ENCODE measurements around the gene PI16. TPM values are rescaled to one million over a fixed set of nuclear protein-coding genes. Genes with fewer than 3 reads are reported as not detected.

PI16 gene
- polyA plus RNA-seq, 1 donor (not counting 4 experiments of a cell fraction or from before 2014, with no cell fraction given): not detected

- dilution Hi-C loops (cut with MboI; ENCODE audit: extremely low pct_ligation_motif_present, low sequenced_read_pairs): no loop called here
- Histone ChIP-seq H3K4me2 (ENCODE audit: control insufficient read depth, extremely low read depth, insufficient read depth, low read depth, low read length) (peak overlapping the region; percentile 43), H3K27ac (ENCODE audit: control insufficient read depth, insufficient read depth, low read length) (no peak overlapping the region), H4K20me1 (ENCODE audit: control insufficient read depth, extremely low read depth, insufficient read depth, low read length) (peaks cover 19% of the 10 kb centered on the region), H3K27me3 (ENCODE audit: control insufficient read depth, extremely low read depth, insufficient read depth, low read length) (no peaks in the 10 kb centered on the region), H3K9me1 (ENCODE audit: control insufficient read depth, extremely low read depth, insufficient read depth, low read length) (peaks cover 4% of the 10 kb centered on the region), H3K9ac (ENCODE audit: control insufficient read depth, extremely low read depth, insufficient read depth, low read length) (no peak overlapping the region), H3K9me3 (ENCODE audit: control insufficient read depth, low read depth, low read length) (no peaks in the 10 kb centered on the region), H3K36me3 (ENCODE audit: control insufficient read depth in 2 of 2, extremely low read depth in 1 of 2, insufficient read depth in 2 of 2, low read length in 2 of 2) (peaks cover 5 to 6% of the 10 kb centered on the region in 2 experiments), H3K4me3 (ENCODE audit: control insufficient read depth in 2 of 3, extremely low read depth in 1 of 3, insufficient read depth in 2 of 3, low read depth in 1 of 3, low read length in 3 of 3) (no peak overlapping the region), H3K79me2 (ENCODE audit: control insufficient read depth, insufficient read depth, low read length) (no peaks in the 10 kb centered on the region), H3K4me1 (ENCODE audit: control insufficient read depth, extremely low read depth, insufficient read depth, low read length) (peaks cover 30% of the 10 kb centered on the region), H2AFZ (ENCODE audit: control insufficient read depth, low read length) (no peak overlapping the region)
- TF ChIP-seq EZH2 (IDR thresholded peaks at IDR 0.05; ENCODE audit: low read length) (no peak), CTCF (optimal IDR thresholded peaks at IDR 0.05 in 1 of 3, IDR thresholded peaks at IDR 0.05 in 1 of 3, conservative IDR thresholded peaks at IDR 0.05 in 1 of 3; ENCODE audit: extremely low read depth in 1 of 3, insufficient read depth in 2 of 3, low read length in 3 of 3) (peak; percentile 51 to 70 (median 54))
- FAIRE-seq (peak; percentile 92), DNase-seq (ENCODE audit: low read depth, low spot score) (peak; percentile 94)
Measured at GRCh38 chr6:36914227-36914794, 40.2 kb upstream of the PI16 start.

- H3K9ac ChIP-seq (ENCODE audit: control insufficient read depth, extremely low read depth, insufficient read depth, low read length): no peak overlapping the region
- TF ChIP-seq CTCF (optimal IDR thresholded peaks at IDR 0.05 in 1 of 3, IDR thresholded peaks at IDR 0.05 in 1 of 3, conservative IDR thresholded peaks at IDR 0.05 in 1 of 3; ENCODE audit: extremely low read depth in 1 of 3, insufficient read depth in 2 of 3, low read length in 3 of 3) (no peak), EZH2 (IDR thresholded peaks at IDR 0.05; ENCODE audit: low read length) (no peak)
- H3K27ac ChIP-seq (ENCODE audit: control insufficient read depth, insufficient read depth, low read length): no peak overlapping the region
- H2AFZ ChIP-seq (ENCODE audit: control insufficient read depth, low read length): no peak overlapping the region
- H3K4me1 ChIP-seq (ENCODE audit: control insufficient read depth, extremely low read depth, insufficient read depth, low read length): peaks cover 30% of the 10 kb centered on the region
- H3K36me3 ChIP-seq (ENCODE audit: control insufficient read depth in 2 of 2, extremely low read depth in 1 of 2, insufficient read depth in 2 of 2, low read length in 2 of 2): peaks cover 5 to 12% of the 10 kb centered on the region in 2 experiments
- H3K4me2 ChIP-seq (ENCODE audit: control insufficient read depth, extremely low read depth, insufficient read depth, low read depth, low read length): no peak overlapping the region
- peaks cover 19% of the 10 kb centered on the region for H4K20me1 ChIP-seq (ENCODE audit: control insufficient read depth, extremely low read depth, insufficient read depth, low read length)
- peaks cover 4% of the 10 kb centered on the region for H3K9me1 ChIP-seq (ENCODE audit: control insufficient read depth, extremely low read depth, insufficient read depth, low read length)
- DNase-seq (ENCODE audit: low read depth, low spot score) (no peak), FAIRE-seq (no peak)
- H3K79me2 ChIP-seq (ENCODE audit: control insufficient read depth, insufficient read depth, low read length): no peaks in the 10 kb centered on the region
- H3K4me3 ChIP-seq (ENCODE audit: control insufficient read depth in 2 of 3, extremely low read depth in 1 of 3, insufficient read depth in 2 of 3, low read depth in 1 of 3, low read length in 3 of 3): no peak overlapping the region
- H3K27me3 ChIP-seq (ENCODE audit: control insufficient read depth, extremely low read depth, insufficient read depth, low read length): no peaks in the 10 kb centered on the region
- dilution Hi-C loops (cut with MboI; ENCODE audit: extremely low pct_ligation_motif_present, low sequenced_read_pairs): no loop called here
- H3K9me3 ChIP-seq (ENCODE audit: control insufficient read depth, low read depth, low read length): no peaks in the 10 kb centered on the region
Measured at GRCh38 chr6:36915599-36915998, 38.9 kb upstream of the PI16 start.

Measured in keratinocyte (primary cell).